Panc1 (cell line): Measurements from ENCODE around the gene BLVRA.

Source experiments
- POLR2AphosphoS5 ChIP-seq: IDR thresholded peaks from 2 replicates; pipeline ENCODE4 v1.6.1; 2012; ENCODE audit warnings: mild to moderate bottlenecking, low read depth, low read length, moderate library complexity
- SIN3A ChIP-seq: IDR thresholded peaks from 2 replicates; pipeline ENCODE4 v1.6.1; 2012; ENCODE audit warnings: low read depth, mild to moderate bottlenecking, low read length, moderate library complexity, borderline replicate concordance; ENCODE audit not compliant: insufficient read depth
- TF ChIP-seq, protein P1 (sequence below): fragments of 450-650 bp; IDR thresholded peaks from 2 replicates; pipeline ENCODE4 v1.5.1; 2017; ENCODE audit warnings: mild to moderate bottlenecking
- TF ChIP-seq, protein P2 (sequence below), 2 experiments: IDR thresholded peaks; 2 replicates each; pipeline ENCODE4 v1.6.1; 2011 to 2012; ENCODE audit warnings: low read depth in 2 of 2, control low read depth in 1 of 2, low read length in 1 of 2, mild to moderate bottlenecking in 1 of 2, moderate library complexity in 1 of 2; ENCODE audit not compliant: insufficient read depth in 1 of 2

DNA sequence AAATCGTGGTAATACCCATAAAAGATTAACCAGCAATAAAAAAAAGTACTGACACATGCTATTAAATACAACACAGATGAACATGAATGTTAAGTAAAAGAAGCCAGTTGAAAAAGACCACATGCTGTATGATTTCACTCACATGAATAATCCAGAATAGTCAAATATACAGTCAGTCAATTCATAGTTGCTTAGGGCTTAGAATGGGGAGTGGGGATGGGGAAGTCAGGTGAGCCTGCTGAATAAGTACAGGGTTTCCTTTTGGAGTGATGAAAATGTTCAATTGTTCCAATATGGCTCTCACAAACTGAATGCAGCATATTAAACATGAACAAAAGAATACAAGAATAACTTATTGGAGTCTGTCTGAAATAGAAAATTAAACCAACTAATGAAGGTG, 31.0 kb upstream of the BLVRA start:
- TF ChIP-seq, protein P1, sequence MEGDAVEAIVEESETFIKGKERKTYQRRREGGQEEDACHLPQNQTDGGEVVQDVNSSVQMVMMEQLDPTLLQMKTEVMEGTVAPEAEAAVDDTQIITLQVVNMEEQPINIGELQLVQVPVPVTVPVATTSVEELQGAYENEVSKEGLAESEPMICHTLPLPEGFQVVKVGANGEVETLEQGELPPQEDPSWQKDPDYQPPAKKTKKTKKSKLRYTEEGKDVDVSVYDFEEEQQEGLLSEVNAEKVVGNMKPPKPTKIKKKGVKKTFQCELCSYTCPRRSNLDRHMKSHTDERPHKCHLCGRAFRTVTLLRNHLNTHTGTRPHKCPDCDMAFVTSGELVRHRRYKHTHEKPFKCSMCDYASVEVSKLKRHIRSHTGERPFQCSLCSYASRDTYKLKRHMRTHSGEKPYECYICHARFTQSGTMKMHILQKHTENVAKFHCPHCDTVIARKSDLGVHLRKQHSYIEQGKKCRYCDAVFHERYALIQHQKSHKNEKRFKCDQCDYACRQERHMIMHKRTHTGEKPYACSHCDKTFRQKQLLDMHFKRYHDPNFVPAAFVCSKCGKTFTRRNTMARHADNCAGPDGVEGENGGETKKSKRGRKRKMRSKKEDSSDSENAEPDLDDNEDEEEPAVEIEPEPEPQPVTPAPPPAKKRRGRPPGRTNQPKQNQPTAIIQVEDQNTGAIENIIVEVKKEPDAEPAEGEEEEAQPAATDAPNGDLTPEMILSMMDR: no peak
- TF ChIP-seq, protein P2, sequence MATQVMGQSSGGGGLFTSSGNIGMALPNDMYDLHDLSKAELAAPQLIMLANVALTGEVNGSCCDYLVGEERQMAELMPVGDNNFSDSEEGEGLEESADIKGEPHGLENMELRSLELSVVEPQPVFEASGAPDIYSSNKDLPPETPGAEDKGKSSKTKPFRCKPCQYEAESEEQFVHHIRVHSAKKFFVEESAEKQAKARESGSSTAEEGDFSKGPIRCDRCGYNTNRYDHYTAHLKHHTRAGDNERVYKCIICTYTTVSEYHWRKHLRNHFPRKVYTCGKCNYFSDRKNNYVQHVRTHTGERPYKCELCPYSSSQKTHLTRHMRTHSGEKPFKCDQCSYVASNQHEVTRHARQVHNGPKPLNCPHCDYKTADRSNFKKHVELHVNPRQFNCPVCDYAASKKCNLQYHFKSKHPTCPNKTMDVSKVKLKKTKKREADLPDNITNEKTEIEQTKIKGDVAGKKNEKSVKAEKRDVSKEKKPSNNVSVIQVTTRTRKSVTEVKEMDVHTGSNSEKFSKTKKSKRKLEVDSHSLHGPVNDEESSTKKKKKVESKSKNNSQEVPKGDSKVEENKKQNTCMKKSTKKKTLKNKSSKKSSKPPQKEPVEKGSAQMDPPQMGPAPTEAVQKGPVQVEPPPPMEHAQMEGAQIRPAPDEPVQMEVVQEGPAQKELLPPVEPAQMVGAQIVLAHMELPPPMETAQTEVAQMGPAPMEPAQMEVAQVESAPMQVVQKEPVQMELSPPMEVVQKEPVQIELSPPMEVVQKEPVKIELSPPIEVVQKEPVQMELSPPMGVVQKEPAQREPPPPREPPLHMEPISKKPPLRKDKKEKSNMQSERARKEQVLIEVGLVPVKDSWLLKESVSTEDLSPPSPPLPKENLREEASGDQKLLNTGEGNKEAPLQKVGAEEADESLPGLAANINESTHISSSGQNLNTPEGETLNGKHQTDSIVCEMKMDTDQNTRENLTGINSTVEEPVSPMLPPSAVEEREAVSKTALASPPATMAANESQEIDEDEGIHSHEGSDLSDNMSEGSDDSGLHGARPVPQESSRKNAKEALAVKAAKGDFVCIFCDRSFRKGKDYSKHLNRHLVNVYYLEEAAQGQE (IDR thresholded peaks at IDR 0.05; ENCODE audit: insufficient read depth in 1 of 2, low read depth in 2 of 2, low read length in 1 of 2): no peak
- TF ChIP-seq POLR2AphosphoS5 (no peak), SIN3A (no peak)
